ENCODE data around the gene TNFRSF14.

The TNFRSF14 gene

DNA sequence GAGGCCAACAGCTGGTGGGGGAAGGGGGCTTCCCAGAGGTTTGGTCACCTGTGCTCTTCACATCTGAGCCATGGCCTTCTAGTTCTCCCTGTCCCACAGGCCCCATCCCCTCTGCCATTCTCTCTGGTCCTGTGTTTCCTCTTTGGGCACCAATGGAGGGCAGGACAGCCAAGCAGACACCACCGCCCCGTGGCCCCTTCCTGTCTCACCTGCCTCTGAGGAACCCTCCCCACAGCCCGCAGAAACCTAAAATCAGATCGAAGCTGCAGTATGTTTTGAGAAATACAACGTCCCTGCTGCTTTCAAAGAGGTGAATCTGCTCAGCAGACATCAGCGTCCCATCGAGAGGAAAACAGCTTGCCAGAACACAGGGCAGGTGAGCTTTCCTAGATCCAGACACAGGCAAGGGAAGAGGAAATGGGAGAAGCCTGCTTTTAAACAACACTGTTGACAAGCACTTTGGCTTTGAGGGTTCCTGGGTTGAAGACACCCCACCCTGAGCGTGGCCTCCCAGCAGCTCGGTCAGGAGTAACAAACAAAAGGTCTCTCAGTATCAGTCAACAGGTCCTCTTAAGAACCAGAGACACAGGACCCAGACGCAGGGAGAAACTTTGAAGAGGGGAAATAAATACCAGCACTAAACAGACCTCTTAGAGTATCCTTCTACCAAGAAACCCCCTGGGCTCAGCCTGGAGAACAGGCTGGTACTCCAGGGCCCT lies 32.1 kb upstream of the TNFRSF14 start:
- no peak for DNase-seq

- no peak for DNase-seq
Measured at GRCh38 chr1:2525572-2525919, 30.6 kb upstream of the TNFRSF14 start.

DNA sequence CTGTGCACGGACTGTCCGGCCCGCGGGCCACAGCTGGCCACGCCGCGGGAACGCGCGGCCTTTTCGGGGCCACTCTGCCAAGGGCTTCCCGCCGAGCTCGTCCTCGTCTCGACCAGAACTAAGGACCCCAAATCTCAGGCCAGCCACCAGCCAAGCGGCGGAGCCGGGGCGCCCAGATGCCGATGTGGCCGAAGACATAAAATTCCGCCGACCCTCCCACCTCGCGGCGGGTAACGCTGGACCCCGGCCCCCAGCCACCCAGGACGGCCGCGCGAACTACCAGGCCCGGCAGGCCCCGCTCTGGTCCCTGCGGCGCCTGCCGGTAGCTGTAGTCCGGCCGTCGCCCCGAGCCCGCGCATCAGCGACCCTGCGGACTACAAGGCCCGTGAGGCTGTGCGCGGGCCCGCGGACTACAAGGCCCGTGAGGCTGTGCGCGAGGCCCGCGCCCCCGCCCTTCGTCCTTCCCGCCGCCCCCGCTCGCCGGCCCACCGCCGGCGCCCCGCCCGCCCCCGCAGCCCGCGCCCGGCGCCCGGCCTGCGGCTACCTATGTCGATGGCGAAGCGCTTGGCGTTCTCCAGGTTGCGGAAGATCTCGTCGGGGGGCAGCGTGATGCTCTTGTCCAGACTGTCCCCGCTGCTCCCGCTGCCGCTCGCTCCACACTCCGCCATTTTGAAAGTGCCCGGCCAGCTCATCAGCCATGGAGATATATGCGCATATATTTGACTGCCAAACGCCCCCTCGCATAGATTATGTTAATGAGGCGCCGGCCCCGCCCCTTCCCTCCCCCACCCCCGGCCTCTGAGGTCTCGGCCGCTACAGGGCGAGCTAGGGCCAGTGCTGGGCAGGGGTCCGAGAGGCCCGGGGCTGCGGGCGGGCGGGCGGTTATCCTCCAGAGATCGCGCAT lies 30.0 kb upstream of the TNFRSF14 start, which contains the start of gene PANK4:
PANK4 (minus strand) TSS at position 677 of the 904 bp plus-strand sequence; CDS start at position 668, 9 bp downstream.
- DNase-seq = peak; percentile 89

DNA sequence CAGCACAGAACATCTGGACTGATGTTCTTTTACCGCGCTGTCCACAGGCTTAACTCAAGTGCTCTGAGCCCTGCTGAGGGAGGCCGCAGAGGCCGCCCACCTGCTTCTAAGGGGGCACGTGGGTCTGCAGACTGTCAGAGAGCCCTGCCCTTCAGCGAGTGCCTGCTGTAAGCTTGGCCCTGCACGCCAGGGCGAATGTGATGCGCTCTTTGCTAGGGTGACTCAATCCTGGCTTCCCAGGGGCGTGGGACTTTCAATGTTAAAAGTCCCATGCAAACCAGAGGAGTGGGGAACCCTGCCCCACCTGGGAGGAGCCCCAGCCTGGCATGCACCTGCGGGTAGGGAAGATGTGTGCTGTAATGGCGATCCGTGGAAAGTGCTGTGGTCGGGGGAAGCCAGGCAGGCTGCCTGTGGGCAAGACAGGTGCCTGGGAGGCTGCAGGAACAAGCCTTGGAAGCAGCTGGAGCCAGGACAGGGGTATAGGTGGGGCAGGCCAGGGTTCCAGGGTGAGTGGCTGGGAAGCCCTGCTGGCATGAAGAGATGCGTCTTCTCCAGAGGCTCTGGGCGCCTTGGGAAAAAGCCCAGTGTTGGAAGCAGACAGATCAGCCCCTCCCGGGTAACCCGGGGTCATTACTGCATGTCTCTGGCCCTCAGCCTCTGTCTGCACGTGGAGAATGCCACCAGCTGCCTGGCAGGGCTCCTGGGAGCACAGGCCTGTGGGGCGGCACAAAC lies 29.2 kb upstream of the TNFRSF14 start:
- DNase-seq = peak; percentile 7 to 62

DNA sequence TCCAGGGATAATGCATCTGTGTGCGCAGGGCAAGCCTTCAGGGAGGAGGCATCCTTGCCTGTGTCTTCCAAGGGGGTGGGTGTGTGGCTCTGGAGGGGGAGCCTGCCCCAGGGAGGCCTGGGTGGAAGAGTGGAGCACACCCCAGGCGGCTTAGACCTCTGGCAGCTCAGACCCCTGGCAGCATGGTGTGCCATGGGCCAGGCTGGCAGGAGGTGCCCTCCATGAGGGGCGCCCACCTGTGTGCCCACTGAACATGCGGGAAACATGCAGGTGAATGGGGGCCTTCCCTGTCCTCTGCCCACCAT lies 28.7 kb upstream of the TNFRSF14 start:
- no peak for DNase-seq

- DNase-seq = no peak
Measured at GRCh38 chr1:2528016-2528415, 28.2 kb upstream of the TNFRSF14 start.

- DNase-seq = no peak
Measured at GRCh38 chr1:2528611-2528965, 27.6 kb upstream of the TNFRSF14 start.

GRCh38 chr1:2528966-2529783 lies 27.0 kb upstream of the TNFRSF14 start:
- DNase-seq = peak; percentile 25 to 37

GRCh38 chr1:2529784-2530512 lies 26.2 kb upstream of the TNFRSF14 start, which contains the start of gene HES5:
Gene HES5, minus strand, starts transcription at chr1:2530263. Its CDS starts 99 bp downstream, at chr1:2530164.
- DNase-seq = no peak

DNA sequence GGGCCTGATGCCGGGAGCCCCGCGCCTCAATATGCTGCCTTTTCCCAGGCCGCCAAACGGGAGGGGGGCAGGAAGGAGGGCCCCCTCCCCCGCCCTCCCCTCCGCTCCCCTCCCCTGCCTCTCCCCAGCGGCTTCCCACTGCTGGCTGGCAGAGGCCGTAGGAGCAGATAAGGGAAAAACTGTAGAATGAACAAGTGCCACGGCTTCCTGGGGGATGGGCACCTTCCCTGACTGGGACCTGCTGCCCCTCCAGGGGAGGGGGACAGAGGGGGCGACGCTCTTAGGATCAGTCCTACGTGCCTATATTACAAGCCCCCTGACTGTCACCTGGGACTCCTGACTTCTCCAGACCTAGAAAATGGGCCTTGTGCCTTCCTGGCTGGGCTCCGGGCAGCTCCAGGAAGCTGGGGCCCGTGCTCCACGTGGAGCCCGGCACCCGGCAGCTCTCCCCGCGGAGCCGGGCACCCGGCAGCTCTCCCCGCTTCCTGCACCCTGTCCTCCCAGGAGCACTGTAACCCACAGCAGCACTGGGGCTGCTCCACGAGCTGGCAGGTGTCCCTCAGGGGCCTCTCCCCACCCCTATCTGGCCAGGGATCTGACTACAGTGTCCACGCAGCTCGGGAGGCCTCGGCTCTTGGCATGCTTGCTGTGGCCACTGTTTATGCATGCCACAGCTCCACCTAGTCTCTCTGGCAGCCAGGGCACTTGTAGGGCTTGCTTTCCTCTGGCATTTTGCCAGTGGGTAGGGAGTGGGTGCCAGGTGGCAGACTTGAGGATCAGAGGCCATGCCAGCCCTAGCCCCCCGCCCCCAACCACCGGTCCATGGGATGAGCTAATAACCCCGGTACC lies 25.4 kb upstream of the TNFRSF14 start:
- DNase-seq = no peak

- no peak for DNase-seq
Measured at GRCh38 chr1:2532485-2533160, 23.5 kb upstream of the TNFRSF14 start.

GRCh38 chr1:2533365-2533764 lies 22.8 kb upstream of the TNFRSF14 start:
- no peak for DNase-seq

DNA sequence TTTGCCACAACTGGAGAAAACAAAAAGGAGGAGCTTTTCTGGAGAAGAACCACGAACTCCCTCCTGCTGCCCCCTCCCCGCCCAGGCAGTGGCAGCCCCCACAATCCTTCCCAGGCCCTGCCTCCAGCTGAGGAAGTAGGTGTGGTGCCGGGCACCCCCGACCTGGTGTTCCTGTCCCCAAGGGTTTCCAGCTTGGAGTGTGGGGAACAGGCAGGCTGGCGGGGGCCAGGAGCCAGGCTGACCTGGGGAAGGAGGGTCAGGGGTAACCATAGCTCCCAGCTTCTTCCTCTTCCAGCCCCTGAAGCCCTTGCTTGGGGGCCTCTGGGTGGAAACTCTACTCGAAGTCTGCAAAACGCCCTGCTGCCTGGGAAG lies 21.9 kb upstream of the TNFRSF14 start:
- DNase-seq = no peak

DNA sequence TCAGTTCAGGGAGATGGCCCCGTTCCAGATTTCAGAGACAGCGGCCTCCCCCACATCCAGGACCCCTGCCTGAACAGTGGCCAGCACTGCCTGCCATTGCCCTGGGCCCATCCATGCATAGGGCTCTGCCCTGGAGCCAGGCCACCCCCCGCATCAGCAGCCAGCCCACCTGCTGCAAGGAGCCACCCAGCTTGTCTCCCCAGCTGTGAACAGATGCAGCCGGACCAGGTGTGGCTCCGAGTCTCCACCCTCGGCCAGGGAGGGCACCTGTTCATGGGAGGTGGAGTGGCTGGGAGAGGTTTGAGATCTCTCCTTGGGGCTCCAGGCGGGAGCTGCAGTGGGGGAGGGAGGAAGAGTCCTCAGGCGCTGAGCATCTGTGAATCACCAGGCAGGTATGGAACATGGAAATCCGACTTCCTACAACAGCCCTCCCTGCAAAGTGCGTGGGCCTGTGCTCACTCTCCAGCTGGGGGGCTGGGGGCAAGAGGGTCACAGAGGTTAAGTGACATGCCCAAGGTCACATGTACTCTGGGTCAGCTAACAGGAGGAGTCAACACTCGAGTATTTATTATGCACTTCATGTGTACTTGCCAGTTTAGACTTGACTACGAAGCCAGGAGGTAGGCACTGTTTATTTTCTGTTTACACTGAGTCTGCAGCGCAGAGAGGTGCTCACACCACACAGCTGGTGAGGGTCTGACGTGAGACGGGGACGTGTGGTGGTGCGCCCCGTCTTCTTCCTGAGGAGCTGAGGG lies 21.3 kb upstream of the TNFRSF14 start:
- DNase-seq = no peak

- DNase-seq = no peak
Measured at GRCh38 chr1:2535455-2535854, 20.7 kb upstream of the TNFRSF14 start.

GRCh38 chr1:2535981-2536380 lies 20.2 kb upstream of the TNFRSF14 start:
- DNase-seq = no peak

- no peak for DNase-seq
Measured at GRCh38 chr1:2537784-2538115, 18.4 kb upstream of the TNFRSF14 start.

GRCh38 chr1:2538376-2538775 lies 17.8 kb upstream of the TNFRSF14 start:
- no peak for DNase-seq

DNA sequence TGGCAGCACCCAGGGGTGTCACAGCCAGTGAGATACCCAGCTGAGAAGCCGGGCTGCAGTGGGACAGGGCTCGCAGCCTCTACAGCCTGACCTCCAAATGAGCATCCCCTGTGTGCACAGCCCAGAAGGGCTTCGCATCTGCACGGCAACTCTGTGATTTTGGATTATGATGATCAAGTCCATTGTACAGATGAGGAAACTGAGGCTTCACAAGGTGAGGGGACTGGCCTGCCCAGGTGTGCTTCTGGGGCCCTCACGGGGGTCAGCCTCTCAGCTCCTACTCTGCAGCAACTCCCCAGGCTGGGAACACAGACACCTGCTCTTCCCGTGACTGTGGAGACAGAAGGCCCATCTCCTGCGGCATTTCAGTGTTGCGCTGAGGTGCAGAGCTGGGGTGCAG lies 17.3 kb upstream of the TNFRSF14 start:
- DNase-seq = no peak

Data from inflammatory macrophage treated with lipopolysaccharide for 1 hour (primary cell).